H9 (cell line): Measurements from ENCODE around the gene ROCK2. TPM values are rescaled to one million over a fixed set of nuclear protein-coding genes. Genes with fewer than 3 reads are reported as not detected.

Experiments
- DNase-seq: peaks from one replicate; pipeline ENCODE4 v3.0.0-alpha.2; 2017
- H2AFZ ChIP-seq: one replicate; pipeline ENCODE4 v1.6.1; 2013; ENCODE audit warnings: mild to moderate bottlenecking, low read length, control low read depth, moderate library complexity
- H2AK5ac ChIP-seq: 2 replicates; pipeline ENCODE4 v1.6.1; 2013; ENCODE audit warnings: low read length, control low read depth, mixed read lengths; ENCODE audit not compliant: insufficient read length
- H2BK120ac ChIP-seq: one replicate; pipeline ENCODE4 v1.6.1; 2013; ENCODE audit warnings: low read depth, mild to moderate bottlenecking, low read length, control low read depth, inconsistent platforms; ENCODE audit not compliant: poor library complexity, severe bottlenecking
- H2BK12ac ChIP-seq: 2 replicates; pipeline ENCODE4 v1.6.1; 2013; ENCODE audit warnings: low read length, control low read depth, mixed read lengths, low read depth; ENCODE audit not compliant: insufficient read length
- H2BK15ac ChIP-seq: 2 replicates; pipeline ENCODE4 v1.6.1; 2013; ENCODE audit warnings: low read depth, low read length, control low read depth
- H2BK20ac ChIP-seq: one replicate; pipeline ENCODE4 v1.6.1; 2013; ENCODE audit warnings: low read depth, mild to moderate bottlenecking, low read length, control low read depth, inconsistent platforms; ENCODE audit not compliant: poor library complexity, severe bottlenecking
- H2BK5ac ChIP-seq: 2 replicates; pipeline ENCODE4 v1.6.1; 2013; ENCODE audit warnings: low read length, control low read depth, mixed read lengths; ENCODE audit not compliant: insufficient read length
- H3K14ac ChIP-seq: 2 replicates; pipeline ENCODE4 v1.6.1; 2013; ENCODE audit warnings: low read length, control low read depth; ENCODE audit not compliant: insufficient read depth
- H3K18ac ChIP-seq: 2 replicates; pipeline ENCODE4 v1.6.1; 2013; ENCODE audit warnings: low read depth, mild to moderate bottlenecking, mixed read lengths, low read length, control low read depth; ENCODE audit not compliant: insufficient read length
- H3K23ac ChIP-seq: 2 replicates; pipeline ENCODE4 v1.6.1; 2013; ENCODE audit warnings: low read length, control low read depth, mixed read lengths, low read depth; ENCODE audit not compliant: insufficient read length
- H3K23me2 ChIP-seq: 2 replicates; pipeline ENCODE4 v1.6.1; 2013; ENCODE audit warnings: low read depth, mild to moderate bottlenecking, mixed read lengths, low read length, control low read depth; ENCODE audit not compliant: insufficient read length, poor library complexity, severe bottlenecking
- H3K27ac ChIP-seq: 2 replicates; pipeline ENCODE4 v1.5.1; 2013; ENCODE audit warnings: low read length, control low read depth, mixed read lengths, low read depth; ENCODE audit not compliant: insufficient read length
- H3K27me3 ChIP-seq: 2 replicates; pipeline ENCODE4 v1.6.1; 2013; ENCODE audit warnings: low read length, control low read depth, inconsistent platforms; ENCODE audit not compliant: insufficient read depth
- H3K4ac ChIP-seq: 2 replicates; pipeline ENCODE4 v1.6.1; 2013; ENCODE audit warnings: low read depth, mild to moderate bottlenecking, control low read depth, inconsistent platforms, low read length, moderate library complexity
- H3K4me1 ChIP-seq: 2 replicates; pipeline ENCODE4 v1.6.1; 2013; ENCODE audit warnings: low read length, control low read depth, inconsistent platforms; ENCODE audit not compliant: insufficient read depth
- H3K4me2 ChIP-seq: 2 replicates; pipeline ENCODE4 v1.6.1; 2013; ENCODE audit warnings: low read length, control low read depth, mixed read lengths; ENCODE audit not compliant: insufficient read length, insufficient read depth
- H3K56ac ChIP-seq: 2 replicates; pipeline ENCODE4 v1.6.1; 2013; ENCODE audit warnings: low read depth, mild to moderate bottlenecking, mixed read lengths, low read length, control low read depth; ENCODE audit not compliant: insufficient read length
- H3K79me1 ChIP-seq: 2 replicates; pipeline ENCODE4 v1.6.1; 2013; ENCODE audit warnings: low read depth, mild to moderate bottlenecking, moderate library complexity, low read length, control low read depth, inconsistent platforms; ENCODE audit not compliant: insufficient read depth, poor library complexity, severe bottlenecking
- H3K79me2 ChIP-seq: 2 replicates; pipeline ENCODE4 v1.6.1; 2013; ENCODE audit warnings: low read length, control low read depth, inconsistent platforms; ENCODE audit not compliant: insufficient read depth
- H3K9ac ChIP-seq: 2 replicates; pipeline ENCODE4 v1.6.1; 2013; ENCODE audit warnings: low read length, control low read depth, mixed read lengths; ENCODE audit not compliant: insufficient read length; ENCODE audit errors: extremely low read depth
- H3K9me3 ChIP-seq: one replicate; pipeline ENCODE4 v1.6.1; 2013; ENCODE audit warnings: low read depth, low read length, inconsistent platforms; ENCODE audit not compliant: control insufficient read depth
- H3T11ph ChIP-seq: one replicate; pipeline ENCODE4 v1.6.1; 2013; ENCODE audit warnings: mild to moderate bottlenecking, low read length, control low read depth, inconsistent platforms
- H4K20me1 ChIP-seq: one replicate; pipeline ENCODE4 v1.6.1; 2013; ENCODE audit not compliant: control insufficient read depth, insufficient read length, insufficient read depth
- H4K5ac ChIP-seq: 2 replicates; pipeline ENCODE4 v1.6.1; 2013; ENCODE audit warnings: low read depth, mild to moderate bottlenecking, mixed read lengths, low read length, control low read depth; ENCODE audit not compliant: insufficient read length
- H4K8ac ChIP-seq: replicated peaks from 2 replicates; pipeline ENCODE4 v1.6.1; 2013; ENCODE audit warnings: low read length, control low read depth, mixed read lengths, low read depth; ENCODE audit not compliant: insufficient read length
- H4K91ac ChIP-seq: 2 replicates; pipeline ENCODE4 v1.6.1; 2013; ENCODE audit warnings: low read depth, mild to moderate bottlenecking, moderate library complexity, mixed read lengths, low read length, control low read depth; ENCODE audit not compliant: insufficient read length
- H3K27ac Mint-ChIP-seq, 3 experiments: 2 replicates in 2 of 3; 3 replicates in 1 of 3; pipeline ENCODE4 v1.8.0; 2020 to 2021; ENCODE audit warnings: mixed read lengths in 3 of 3, mild to moderate bottlenecking in 1 of 3, moderate library complexity in 1 of 3
- H3K27me3 Mint-ChIP-seq: 2 replicates; pipeline ENCODE4 v1.8.0; 2021; ENCODE audit warnings: low read depth, mild to moderate bottlenecking, moderate library complexity, mixed read lengths
- H3K36me3 Mint-ChIP-seq, 3 experiments: 2 replicates in 2 of 3; 3 replicates in 1 of 3; pipeline ENCODE4 v1.8.0; 2020 to 2021; ENCODE audit warnings: low read depth in 3 of 3, mixed read lengths in 3 of 3; ENCODE audit not compliant: insufficient read depth in 1 of 3
- H3K4me1 Mint-ChIP-seq, 2 experiments: 2 replicates each; pipeline ENCODE4 v1.8.0; 2020; ENCODE audit warnings: mixed read lengths in 2 of 2
- H3K4me3 Mint-ChIP-seq, 2 experiments: 2 replicates in 1 of 2; 3 replicates in 1 of 2; pipeline ENCODE4 v1.8.0; 2020 to 2021; ENCODE audit warnings: mild to moderate bottlenecking in 2 of 2, mixed read lengths in 2 of 2, moderate library complexity in 1 of 2
- H3K9me3 Mint-ChIP-seq, 2 experiments: 2 replicates in 1 of 2; 3 replicates in 1 of 2; pipeline ENCODE4 v1.8.0; 2020; ENCODE audit warnings: mild to moderate bottlenecking in 2 of 2, mixed read lengths in 2 of 2, moderate library complexity in 1 of 2
- WGBS: extraction: QIAGEN DNeasy Blood & Tissue Kit; methylation state at CpG from one replicate; pipeline ENCODE4 v1.1.7; 2013; ENCODE audit warnings: missing lambda C conversion rate, low lambda C conversion rate, mixed read lengths; ENCODE audit not compliant: insufficient read length; ENCODE audit errors: extremely low coverage; 5-methylcytosine and 5-hydroxymethylcytosine counted together
- total RNA-seq: library from RNA; stranded (reverse); gene quantifications from 2 replicates; pipeline ENCODE4 v1.2.1, GENCODE V29; 2021
- TF ChIP-seq, protein P1 (sequence below): fragments of 200-600 bp; sonication (generic); conservative IDR thresholded peaks from 3 replicates; pipeline ENCODE4 v1.8.0; 2021; ENCODE audit warnings: antibody characterized with exemption, mild to moderate bottlenecking

ROCK2 gene
- total RNA-seq, 1 experiment from 2014 or later = 33.2 TPM

DNA sequence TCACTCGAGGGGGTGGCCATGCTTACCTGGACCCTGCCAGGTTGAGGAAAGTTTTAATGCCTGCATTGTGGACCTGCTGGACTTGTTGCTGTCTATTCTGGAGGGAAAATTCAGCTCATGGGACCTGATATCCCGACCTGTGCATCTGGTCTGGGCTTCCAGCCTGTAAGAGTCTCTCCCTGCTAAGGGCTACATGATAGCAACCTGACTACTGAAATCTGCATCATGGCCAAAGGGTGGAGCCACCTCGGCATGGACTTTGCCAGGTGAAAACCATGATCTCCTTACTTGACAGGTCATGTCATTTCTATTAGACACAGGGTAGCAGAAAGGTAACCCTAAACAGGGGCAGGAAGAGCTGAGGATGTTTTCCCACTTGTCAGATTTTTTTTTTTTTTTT lies 202.1 kb downstream of the ROCK2 start:
- no peak overlapping the region for H3K4me2 ChIP-seq
- TF ChIP-seq, protein P1, sequence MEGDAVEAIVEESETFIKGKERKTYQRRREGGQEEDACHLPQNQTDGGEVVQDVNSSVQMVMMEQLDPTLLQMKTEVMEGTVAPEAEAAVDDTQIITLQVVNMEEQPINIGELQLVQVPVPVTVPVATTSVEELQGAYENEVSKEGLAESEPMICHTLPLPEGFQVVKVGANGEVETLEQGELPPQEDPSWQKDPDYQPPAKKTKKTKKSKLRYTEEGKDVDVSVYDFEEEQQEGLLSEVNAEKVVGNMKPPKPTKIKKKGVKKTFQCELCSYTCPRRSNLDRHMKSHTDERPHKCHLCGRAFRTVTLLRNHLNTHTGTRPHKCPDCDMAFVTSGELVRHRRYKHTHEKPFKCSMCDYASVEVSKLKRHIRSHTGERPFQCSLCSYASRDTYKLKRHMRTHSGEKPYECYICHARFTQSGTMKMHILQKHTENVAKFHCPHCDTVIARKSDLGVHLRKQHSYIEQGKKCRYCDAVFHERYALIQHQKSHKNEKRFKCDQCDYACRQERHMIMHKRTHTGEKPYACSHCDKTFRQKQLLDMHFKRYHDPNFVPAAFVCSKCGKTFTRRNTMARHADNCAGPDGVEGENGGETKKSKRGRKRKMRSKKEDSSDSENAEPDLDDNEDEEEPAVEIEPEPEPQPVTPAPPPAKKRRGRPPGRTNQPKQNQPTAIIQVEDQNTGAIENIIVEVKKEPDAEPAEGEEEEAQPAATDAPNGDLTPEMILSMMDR = no peak; the same call in 2 of the 3 replicates

More for the DNA sequence above, 202.1 kb downstream of the ROCK2 start:
- Histone ChIP-seq H3K27ac (no peak overlapping the region), H4K20me1 (no peaks in the 10 kb centered on the region), H3K79me2 (no peaks in the 10 kb centered on the region), H3K27me3 (no peaks in the 10 kb centered on the region), H3K18ac (no peak overlapping the region), H4K8ac (no peak overlapping the region), H4K91ac (no peak overlapping the region), H2BK12ac (no peak overlapping the region), H3T11ph (no peak overlapping the region), H2BK15ac (no peak overlapping the region), H2BK5ac (no peak overlapping the region), H2AK5ac (no peak overlapping the region), H3K14ac (no peak overlapping the region), H3K4me1 (no peaks in the 10 kb centered on the region), H2BK120ac (no peak overlapping the region), H2AFZ (no peak overlapping the region), H3K9me3 (no peaks in the 10 kb centered on the region), H3K56ac (no peak overlapping the region), H2BK20ac (no peak overlapping the region), H3K23me2 (no peaks in the 10 kb centered on the region), H3K23ac (no peak overlapping the region), H4K5ac (no peak overlapping the region), H3K79me1 (no peaks in the 10 kb centered on the region), H3K4ac (no peak overlapping the region), H3K9ac (no peak overlapping the region)
- Mint-ChIP-seq H3K27me3 (peaks cover 3% of the 10 kb centered on the region; the same call in 1 of the 2 replicates), H3K27ac (no peak overlapping the region), H3K9me3 (peaks cover 0 to 3% of the 10 kb centered on the region in 2 experiments; a peak in 1 of 5 replicates), H3K4me3 (no peak overlapping the region), H3K36me3 (peaks cover 0 to 6% (median 0%) of the 10 kb centered on the region in 3 experiments; a peak in 1 of 7 replicates), H3K4me1 (no peaks in the 10 kb centered on the region)
- no CpG with 5 or more reads among the region's 3 CpGs for WGBS
- no peak for DNase-seq
